COLO829 (cell line): ENCODE measurements around the gene TP53I13.

Experiments used
- DNase-seq: peaks from one replicate; pipeline ENCODE4 v3.0.0; 2012; ENCODE audit warnings: low spot score

TP53I13 gene

DNA sequence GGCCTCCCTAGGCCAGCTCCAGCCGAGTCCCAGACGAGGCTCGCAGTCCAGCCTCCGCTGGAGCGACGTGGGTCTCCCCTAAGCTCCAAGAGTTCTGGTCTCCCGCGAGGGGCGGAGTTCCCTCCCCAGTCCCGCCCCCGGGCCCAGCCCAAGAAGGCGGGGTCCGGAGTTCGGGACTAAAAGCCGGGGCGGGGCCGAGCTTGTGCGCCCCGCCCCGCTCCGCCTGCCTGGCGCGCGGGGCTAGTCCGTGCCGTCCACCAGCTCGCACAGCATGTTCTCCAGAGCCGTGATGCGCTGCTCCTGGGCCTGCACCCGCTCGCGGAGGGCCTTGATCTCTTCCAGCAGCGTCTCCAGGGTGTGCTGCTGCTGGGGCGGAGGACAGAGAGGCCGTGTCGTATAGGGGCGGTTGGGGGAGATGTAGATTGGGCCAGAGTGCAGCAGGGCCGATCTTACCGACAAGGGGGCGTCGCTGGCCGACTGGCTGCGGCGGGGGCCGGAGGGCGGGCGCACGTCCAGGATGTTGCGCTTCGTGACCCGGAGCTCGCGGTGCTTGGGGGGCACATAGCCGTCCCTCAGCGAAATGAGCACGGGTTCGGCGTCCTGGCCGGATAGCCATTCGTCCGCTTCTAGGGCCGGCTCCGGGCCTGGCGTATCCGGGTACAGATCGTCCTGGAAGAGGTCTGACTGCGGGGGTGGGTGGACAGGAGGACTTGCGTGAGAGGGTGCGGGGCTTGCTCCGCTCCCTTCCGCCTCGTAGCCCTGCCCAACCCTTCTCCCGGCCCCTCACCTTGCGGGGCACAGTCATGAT lies 47.2 kb downstream of the TP53I13 start:
- peak; percentile 72 for DNase-seq

DNA sequence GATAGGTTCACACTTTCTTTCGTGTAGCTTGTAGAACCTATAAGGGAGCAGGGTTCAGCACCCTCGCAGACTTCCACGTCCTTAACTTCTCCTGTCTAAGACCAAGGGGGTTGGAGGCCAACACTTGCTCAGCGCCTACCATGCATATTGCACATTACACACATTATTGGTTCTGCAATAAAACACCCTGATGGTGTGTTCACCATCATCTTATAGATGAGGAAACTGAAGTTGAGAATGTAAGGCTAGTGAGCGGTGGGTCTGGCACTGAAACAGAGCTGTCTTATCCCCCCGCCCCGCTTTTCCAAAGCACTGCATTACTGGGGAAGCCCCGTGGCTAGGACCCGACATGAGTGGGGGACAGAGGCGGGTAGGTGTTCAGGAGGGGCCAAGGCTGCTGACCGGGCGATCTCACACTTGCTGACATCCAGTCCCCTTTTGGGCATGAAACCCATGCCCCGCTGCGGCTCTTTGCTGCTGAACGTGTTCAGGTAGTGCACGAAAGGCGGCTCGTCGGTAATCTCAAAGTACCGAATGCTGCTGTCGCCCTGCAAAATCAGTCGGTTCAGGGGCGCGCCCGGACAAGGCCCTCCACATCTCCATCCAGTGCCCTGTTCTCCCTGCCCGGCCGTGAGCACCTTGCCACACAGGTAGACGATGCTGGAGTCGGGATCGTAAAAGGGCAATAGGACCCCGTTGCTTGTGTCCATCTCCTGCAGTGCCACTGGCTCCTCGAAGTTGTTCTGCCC lies 48.0 kb downstream of the TP53I13 start:
- DNase-seq: no peak

DNA sequence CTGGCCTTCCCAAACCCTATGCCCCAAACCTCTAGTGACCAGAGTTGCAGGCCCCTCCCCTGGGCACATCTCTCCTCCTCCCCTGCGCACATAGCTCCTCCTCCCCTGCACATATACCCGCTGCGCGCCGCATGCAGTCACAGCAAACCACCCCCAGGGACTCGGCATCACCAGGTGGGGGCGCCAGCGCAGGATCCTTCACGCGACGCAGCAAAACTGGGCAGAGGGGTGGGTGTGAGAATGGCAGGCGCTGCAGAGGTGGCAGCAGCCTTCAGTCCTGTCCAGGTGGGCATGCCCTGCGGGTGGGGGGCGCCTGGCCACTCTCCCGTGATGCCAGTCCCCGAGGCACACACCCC lies 48.6 kb downstream of the TP53I13 start:
- DNase-seq: peak; percentile 61

DNA sequence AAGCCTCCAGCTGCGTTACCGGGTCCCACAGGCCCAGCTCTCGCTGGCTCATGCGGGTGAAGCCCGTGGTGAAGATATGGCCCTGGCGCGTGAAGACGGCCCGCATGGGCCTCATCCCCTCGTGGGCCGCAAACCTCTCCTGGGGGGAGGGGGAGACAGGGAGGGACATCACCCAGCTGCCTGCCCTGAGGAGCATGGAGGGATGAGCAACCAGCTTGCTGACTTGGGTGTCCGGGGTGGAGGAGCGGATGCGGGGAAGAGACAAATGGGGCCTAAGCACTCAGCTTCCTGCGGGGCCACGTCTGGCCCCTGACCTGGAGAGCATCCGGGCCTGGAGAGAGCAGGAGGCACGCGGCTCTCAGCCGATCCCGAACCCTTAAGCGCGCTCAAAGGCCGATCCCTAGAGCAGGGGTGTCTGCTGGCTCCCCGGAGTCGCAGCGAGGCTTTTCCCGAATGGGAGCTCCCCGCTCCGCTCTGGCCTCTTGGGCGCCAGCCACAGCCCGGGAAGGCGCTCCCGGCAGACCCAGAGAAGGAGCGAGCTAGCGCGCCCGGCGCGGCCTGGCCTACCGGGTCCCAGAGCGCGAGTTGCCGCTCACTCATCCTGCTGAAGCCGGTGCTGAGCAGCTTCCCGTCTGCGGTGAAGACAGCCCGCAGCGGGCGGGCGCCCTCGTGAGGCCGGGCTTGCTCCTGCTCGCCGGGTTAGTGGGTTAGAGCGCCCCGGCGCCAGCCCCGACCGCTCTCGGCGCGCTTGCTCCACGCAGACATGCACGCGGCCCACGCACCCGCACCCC lies 49.2 kb downstream of the TP53I13 start:
- DNase-seq: peak; percentile 61

DNA sequence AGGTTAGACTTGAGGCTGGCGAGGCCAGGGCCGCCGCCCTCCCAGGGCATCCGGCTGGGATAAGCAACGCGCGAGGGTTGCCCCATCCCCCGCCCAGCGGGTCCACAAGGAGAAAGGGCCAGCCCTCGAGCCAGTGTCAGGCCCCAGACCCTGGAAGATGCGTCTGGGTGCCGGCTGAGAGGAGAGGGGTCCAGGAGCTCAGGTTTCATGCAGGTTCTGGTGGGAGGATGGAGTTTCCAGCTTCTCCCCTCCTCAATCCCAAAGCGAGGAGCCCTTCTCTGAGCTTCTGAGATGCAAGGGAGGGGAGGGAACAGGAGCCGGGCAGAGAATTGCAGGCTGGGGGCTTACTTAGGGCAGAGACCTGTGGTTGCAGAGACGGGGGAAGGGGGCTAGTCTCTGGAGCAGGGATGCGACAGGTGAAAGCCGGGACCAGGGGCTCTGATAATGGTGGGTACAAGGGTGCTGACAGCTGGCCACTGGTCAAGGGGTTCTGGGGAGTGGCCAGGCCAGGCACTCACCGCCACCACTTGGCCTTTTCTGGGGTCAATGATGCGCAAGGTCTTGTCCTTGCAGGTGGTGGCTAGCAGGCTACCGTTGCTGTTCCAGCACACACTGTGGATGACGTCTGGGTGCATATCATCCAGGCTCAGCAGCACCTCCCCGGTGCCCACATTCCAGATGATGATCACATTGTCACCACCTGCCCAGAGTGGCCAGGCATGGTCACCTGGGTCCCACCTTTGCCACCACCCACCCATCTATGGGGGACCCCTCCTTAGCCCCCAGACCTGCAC lies 50.0 kb downstream of the TP53I13 start:
- no peak for DNase-seq

DNA sequence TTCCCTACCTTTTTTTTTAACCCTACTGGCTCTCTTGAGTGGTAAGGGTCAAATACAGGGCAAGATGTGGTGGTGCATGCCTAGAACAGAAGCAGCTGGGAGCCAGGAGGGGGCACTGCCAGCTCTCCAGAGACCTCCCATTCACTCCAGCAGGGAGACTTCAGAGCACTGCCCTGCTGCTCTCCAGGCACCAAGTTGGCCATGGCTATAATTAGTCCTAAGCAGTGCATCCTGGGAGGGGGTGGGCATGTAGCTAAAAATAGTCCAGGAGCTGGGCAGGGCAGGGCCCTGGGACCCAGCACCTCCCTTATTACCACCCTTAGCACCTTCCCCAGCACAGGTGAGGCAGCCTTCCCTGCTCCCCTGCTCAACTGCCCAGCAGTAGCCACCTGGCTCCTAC lies 50.8 kb downstream of the TP53I13 start:
- peak; percentile 68 for DNase-seq

DNA sequence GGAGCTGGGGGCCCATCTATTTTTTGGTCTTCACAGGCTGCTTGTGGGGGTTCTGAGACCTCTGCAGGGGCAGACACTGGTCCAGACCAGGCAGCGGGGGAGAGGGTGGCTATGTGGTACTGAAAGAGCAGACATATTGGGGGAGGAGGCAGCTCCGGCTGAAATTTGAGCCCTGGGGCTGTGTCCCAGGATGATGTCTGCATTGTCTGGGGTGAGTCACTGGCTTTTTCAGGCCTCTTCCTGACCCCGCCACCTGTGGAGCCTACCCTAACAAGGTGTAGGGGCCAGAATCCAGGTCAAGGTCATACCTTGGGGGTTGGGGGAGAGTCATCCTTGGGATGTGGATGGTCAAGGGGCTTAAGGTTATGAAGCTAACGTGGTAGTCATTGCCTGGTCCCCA lies 51.8 kb downstream of the TP53I13 start:
- DNase-seq: no peak

DNA sequence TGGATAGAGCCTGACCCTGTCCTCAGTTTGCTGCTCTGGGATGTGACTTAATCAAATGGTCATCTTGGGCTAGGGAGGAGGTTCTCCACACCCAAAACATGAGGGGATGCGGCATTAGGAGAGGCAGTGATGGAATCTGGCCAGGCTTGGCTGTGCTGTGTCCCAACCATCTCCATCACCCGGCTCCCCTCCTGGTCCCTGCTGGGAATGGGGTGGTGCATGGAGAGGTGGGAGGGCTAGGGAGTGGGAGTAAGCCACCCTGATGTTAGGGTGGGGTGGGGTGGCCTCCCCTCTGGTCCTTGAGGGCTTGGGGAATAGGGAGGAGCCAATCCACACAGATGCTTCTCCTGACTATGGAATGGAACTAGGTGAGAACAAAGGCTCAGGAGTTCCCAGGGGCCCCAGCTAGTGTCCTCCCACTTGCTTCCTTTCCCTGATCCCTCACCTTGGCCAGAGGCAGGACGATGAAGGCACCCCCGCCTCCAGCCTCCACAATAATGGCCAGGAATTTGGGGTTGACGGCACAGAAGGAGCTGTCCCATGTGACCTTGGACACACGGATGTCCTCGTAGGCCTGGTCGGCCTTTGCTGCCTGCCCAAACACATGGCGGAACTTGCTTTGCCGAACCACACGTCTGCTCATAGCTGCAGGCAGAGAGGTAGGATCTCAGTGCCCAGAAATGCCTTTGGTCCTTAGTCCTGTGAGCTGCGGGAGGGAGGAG lies 52.4 kb downstream of the TP53I13 start:
- no peak for DNase-seq

DNA sequence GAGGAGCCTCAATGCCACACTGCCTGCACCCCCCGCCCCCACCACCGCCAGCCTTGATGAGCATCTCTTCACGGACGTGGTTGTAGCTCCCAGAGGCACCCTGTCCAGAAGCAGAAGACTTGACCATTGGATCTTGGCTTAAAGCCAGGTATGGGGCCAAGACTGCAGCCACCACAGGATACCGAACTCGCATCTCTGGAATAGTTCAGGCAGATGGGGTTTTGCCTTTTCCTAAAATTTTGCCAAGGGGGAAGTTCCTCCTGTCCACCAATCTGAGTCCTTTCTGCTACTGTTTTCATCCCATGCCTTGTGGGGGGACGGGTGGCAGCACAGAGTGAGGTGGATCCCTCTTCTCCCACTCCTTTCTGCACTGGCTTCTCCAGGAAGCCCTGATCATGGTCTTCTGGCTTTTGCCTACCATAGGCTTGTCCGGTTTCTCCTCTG lies 53.3 kb downstream of the TP53I13 start:
- no peak for DNase-seq
